ENCODE measurements around the gene ARHGEF16.

Gene ARHGEF16

GRCh38 chr1:3442331-3442730 lies 12.1 kb upstream of the ARHGEF16 start:
- no peak for TF ChIP-seq TAF1 (IDR thresholded peaks at IDR 0.05; ENCODE audit: low read depth)
- no peak for TF ChIP-seq YY1 (IDR thresholded peaks at IDR 0.05; ENCODE audit: low read depth)
- no peak for TF ChIP-seq CREB1 (IDR thresholded peaks at IDR 0.05; ENCODE audit: low read depth)
- TF ChIP-seq ZBTB7A (IDR thresholded peaks at IDR 0.05; ENCODE audit: low read depth) = no peak
- TF ChIP-seq USF1 (IDR thresholded peaks at IDR 0.05) = no peak
- no peak for TF ChIP-seq REST (IDR thresholded peaks at IDR 0.05; ENCODE audit: low read depth)
- no peak for TF ChIP-seq RAD21 (IDR thresholded peaks at IDR 0.05; ENCODE audit: low read depth)
- no peak for TF ChIP-seq EP300 (IDR thresholded peaks at IDR 0.05; ENCODE audit: borderline replicate concordance)
- no peak for TF ChIP-seq TEAD4 (IDR thresholded peaks at IDR 0.05)
- TF ChIP-seq TCF12 (IDR thresholded peaks at IDR 0.05; ENCODE audit: low read depth) = no peak
- TF ChIP-seq FOXM1 (IDR thresholded peaks at IDR 0.05; ENCODE audit: borderline replicate concordance, low read depth) = no peak
- no peak for TF ChIP-seq NFIC (IDR thresholded peaks at IDR 0.05)
- TF ChIP-seq, protein P1, sequence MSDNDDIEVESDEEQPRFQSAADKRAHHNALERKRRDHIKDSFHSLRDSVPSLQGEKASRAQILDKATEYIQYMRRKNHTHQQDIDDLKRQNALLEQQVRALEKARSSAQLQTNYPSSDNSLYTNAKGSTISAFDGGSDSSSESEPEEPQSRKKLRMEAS (IDR thresholded peaks at IDR 0.05) = no peak
- TF ChIP-seq EGR1 (IDR thresholded peaks at IDR 0.05) = no peak
- TF ChIP-seq CEBPB (IDR thresholded peaks at IDR 0.05) = no peak

- TF ChIP-seq CREB1 (IDR thresholded peaks at IDR 0.05; ENCODE audit: low read depth) (no peak), EP300 (IDR thresholded peaks at IDR 0.05; ENCODE audit: borderline replicate concordance) (no peak), FOXM1 (IDR thresholded peaks at IDR 0.05; ENCODE audit: borderline replicate concordance, low read depth) (no peak), TAF1 (IDR thresholded peaks at IDR 0.05; ENCODE audit: low read depth) (no peak), EGR1 (IDR thresholded peaks at IDR 0.05) (no peak), TCF12 (IDR thresholded peaks at IDR 0.05; ENCODE audit: low read depth) (no peak), CEBPB (IDR thresholded peaks at IDR 0.05) (no peak), RAD21 (IDR thresholded peaks at IDR 0.05; ENCODE audit: low read depth) (no peak), REST (IDR thresholded peaks at IDR 0.05; ENCODE audit: low read depth) (no peak), YY1 (IDR thresholded peaks at IDR 0.05; ENCODE audit: low read depth) (no peak), ZBTB7A (IDR thresholded peaks at IDR 0.05; ENCODE audit: low read depth) (no peak), NFIC (IDR thresholded peaks at IDR 0.05) (no peak), USF1 (IDR thresholded peaks at IDR 0.05) (no peak), TEAD4 (IDR thresholded peaks at IDR 0.05) (no peak)
- TF ChIP-seq, protein P1 (IDR thresholded peaks at IDR 0.05) = no peak
Measured at GRCh38 chr1:3442901-3443300, 11.6 kb upstream of the ARHGEF16 start.

GRCh38 chr1:3443807-3444206 lies 10.7 kb upstream of the ARHGEF16 start:
- TF ChIP-seq NFIC (IDR thresholded peaks at IDR 0.05) = no peak
- no peak for TF ChIP-seq REST (IDR thresholded peaks at IDR 0.05; ENCODE audit: low read depth)
- no peak for TF ChIP-seq TCF12 (IDR thresholded peaks at IDR 0.05; ENCODE audit: low read depth)
- TF ChIP-seq EGR1 (IDR thresholded peaks at IDR 0.05) = no peak
- TF ChIP-seq CEBPB (IDR thresholded peaks at IDR 0.05) = no peak
- TF ChIP-seq CREB1 (IDR thresholded peaks at IDR 0.05; ENCODE audit: low read depth) = no peak
- TF ChIP-seq TAF1 (IDR thresholded peaks at IDR 0.05; ENCODE audit: low read depth) = no peak
- TF ChIP-seq TEAD4 (IDR thresholded peaks at IDR 0.05) = no peak
- TF ChIP-seq YY1 (IDR thresholded peaks at IDR 0.05; ENCODE audit: low read depth) = no peak
- TF ChIP-seq EP300 (IDR thresholded peaks at IDR 0.05; ENCODE audit: borderline replicate concordance) = no peak
- no peak for TF ChIP-seq FOXM1 (IDR thresholded peaks at IDR 0.05; ENCODE audit: borderline replicate concordance, low read depth)
- no peak for TF ChIP-seq USF1 (IDR thresholded peaks at IDR 0.05)
- TF ChIP-seq ZBTB7A (IDR thresholded peaks at IDR 0.05; ENCODE audit: low read depth) = no peak
- TF ChIP-seq, protein P1 (IDR thresholded peaks at IDR 0.05) = no peak
- TF ChIP-seq RAD21 (IDR thresholded peaks at IDR 0.05; ENCODE audit: low read depth) = no peak

Data from Ishikawa (cell line).